Posterior vena cava (tissue), 2 donors: ENCODE results near the gene ANKRD9. TPM values are rescaled to one million over a fixed set of nuclear protein-coding genes. Genes with fewer than 3 reads are reported as not detected.

Source experiments
- DNase-seq: peaks from one replicate; pipeline ENCODE4 v3.0.0-alpha.2; 2020; ENCODE audit warnings: low spot score
- intact Hi-C, 2 donors: fragments of 100-400 bp; cut with DNase I; formaldehyde crosslinking; loops; one replicate each; pipeline versions ENCODE4 v1.14.1 to v1.14.2; 2022 to 2023
- total RNA-seq, 2 donors: library from RNA; stranded (reverse); fragmentation: NEBNext Ultra II Directional; extraction: Animal tissue kit (Norgen Biotek cat#: 25700); gene quantifications; one replicate each; pipeline ENCODE4 v1.2.1, GENCODE V29; 2021
- donor health status: DM: yes; HTN: yes; CAD: no.
- donor health status: DM: yes; HTN: yes; CAD: no.

ANKRD9 gene
- total RNA-seq, 2 donors from 2014 or later = 14.0 TPM

DNA sequence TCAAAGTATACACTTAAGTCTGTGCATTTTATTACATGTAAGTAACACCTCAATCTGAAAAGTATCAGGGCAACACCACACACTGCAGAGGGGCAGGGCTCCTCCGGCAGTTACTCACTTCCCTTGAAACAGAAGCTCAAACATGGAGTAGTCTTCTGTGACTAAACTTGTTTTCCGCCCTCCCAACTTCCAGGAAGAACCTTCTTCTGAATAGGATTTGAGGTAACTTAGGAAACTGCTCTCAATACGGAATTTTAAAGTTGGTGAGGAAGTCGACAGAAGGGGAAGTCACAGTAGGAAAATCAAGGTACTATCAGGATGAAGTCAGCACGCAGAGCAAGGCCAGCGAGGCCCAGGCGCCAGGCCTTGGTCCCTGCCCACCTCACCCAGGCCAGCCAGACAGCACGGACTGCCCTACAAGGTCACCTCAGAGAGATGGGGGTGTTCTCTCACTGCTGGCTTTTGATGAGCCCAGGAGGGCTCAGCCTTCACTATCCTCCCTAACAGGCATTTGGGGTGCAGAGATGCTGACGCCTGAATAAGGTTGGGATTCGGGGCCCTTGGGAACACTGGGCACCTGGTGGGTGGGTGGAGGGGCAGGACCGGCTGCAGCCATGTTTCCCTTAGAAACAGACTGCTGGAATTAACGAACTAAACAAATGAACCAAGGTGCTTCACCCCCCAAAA lies 5.8 kb downstream of the ANKRD9 start:
- no peak for DNase-seq
- intact Hi-C loops = no loop called here

DNA sequence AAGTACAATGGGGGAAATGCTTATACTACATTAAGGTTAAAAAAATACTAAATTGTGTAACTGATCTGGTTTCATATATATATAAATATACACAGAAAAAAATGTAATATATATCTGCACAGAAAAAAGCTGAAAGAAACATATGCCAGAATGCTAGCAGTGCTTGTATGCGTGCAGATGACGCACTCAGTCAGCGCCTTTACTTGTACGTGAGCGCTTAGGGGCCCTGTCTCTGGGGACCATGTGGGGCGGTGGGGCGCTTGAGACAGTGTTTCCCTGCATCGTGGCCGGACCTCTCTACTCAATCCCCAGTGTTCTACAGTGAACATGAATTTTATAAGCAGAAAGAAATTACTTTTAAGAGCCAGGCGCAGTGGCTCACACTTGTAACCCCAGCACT lies 7.0 kb downstream of the ANKRD9 start:
- intact Hi-C loops = no loop called here
- no peak for DNase-seq

DNA sequence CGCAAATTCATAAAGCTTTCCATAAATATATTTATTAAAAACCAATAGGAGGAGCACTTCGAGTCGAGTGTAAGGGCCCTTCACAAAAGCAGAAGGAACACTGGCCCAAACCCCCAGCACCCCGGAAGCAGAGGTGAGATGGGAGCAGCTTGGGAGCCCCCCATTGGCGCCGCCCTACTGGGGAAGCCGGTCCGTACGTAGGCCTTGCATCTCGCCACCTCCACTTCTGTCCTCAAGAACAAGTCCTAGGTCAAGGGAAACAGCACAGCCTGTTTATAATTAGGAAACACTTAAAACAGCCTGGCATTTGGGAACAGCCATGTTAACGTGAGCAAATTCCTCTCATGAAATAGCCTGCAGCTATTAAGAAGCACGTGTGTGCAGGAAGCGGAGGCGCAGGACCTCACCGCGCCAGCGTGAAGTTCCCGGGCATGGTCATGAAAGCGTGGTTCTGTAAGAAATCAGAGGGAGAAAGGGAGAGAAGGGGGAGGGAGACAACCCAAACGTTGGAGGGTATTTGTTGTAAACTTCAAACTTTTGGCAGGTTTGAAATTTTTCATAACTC lies 7.7 kb downstream of the ANKRD9 start:
- intact Hi-C loops = no loop called here

DNA sequence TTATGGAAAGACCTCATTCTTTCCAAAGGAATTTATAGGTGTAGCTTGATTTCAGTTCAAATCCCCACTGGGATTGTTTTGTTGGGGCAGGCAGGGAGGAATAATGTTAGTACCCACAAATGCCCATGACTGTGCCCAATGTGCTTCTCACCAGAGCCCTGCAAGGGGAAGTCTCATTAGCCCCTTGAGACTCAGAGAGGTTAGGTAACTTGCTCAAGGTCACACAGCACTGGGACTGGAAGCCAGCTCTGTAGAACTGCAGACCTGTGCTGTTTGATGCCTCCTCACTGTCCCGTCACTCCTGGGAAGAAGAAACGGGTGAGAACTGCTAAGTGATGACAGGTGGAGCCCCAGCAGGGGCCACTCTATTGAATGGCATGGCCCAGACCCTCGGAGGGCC lies 8.9 kb downstream of the ANKRD9 start:
- DNase-seq = no peak
- intact Hi-C loops = no loop called here

More for the DNA sequence above, 7.7 kb downstream of the ANKRD9 start:
- no peak for DNase-seq

DNA sequence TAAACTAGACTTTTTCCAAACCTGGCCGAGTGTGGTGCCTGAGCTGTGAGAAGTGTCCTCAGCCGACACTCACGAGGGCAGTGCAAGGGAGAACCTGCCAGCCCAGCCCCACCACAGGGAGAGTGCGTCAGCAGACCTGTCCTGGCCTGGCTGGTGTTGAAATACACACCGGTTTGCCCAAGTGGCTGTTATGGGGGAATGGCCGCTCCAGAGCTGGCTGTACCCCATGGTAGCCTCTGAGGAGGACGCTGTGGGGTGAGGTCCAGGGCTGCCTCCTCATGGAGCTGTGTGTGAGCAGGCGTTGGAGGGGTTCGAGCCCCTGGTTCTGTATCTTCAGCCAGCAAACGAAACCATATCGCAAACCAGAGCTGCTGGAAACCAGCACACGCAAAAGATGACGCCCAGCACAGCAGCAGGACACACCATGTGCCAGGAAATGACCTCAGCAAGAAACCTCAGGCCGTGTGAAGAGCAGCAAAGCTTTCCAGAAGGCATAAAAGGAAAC lies 9.4 kb downstream of the ANKRD9 start:
- no peak for DNase-seq
- intact Hi-C loops = no loop called here

DNA sequence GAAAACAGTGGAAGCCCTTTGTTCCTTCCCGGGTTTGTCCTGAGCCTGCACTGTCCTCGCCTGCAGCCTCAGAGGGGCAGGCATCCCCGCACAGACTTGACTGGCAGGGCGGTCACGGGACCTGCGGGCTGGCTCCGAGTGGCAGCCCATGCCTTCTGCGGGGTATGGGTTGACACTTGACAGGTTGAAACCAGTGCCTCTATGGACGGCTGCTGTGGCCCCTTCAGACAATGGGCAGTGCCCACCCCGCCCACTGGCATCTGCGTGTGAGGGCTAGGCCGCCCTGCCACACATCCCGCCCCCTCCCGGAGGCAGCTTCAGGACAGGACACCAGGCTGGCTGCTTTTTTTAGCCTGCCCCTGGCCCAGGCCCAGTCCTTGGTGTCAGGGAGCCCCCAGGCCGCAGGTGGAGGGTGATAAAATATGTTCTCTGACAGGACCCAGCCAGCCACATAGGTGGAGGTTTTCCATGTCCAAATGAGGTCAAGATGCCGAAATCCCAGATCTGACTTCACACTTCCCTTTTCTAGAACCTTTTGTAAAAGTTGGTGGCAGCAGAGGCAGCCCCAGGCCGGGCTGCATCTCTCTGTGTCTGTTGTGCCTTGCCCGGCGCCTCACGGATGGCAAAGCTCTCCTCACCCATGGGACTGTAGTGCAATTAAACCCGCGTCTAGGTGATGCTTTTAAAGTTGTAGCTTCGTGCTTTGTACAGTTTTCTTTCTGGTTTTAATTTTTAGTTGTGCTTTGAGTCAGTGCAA lies 10.0 kb downstream of the ANKRD9 start:
- intact Hi-C loops = no loop called here
- no peak for DNase-seq

DNA sequence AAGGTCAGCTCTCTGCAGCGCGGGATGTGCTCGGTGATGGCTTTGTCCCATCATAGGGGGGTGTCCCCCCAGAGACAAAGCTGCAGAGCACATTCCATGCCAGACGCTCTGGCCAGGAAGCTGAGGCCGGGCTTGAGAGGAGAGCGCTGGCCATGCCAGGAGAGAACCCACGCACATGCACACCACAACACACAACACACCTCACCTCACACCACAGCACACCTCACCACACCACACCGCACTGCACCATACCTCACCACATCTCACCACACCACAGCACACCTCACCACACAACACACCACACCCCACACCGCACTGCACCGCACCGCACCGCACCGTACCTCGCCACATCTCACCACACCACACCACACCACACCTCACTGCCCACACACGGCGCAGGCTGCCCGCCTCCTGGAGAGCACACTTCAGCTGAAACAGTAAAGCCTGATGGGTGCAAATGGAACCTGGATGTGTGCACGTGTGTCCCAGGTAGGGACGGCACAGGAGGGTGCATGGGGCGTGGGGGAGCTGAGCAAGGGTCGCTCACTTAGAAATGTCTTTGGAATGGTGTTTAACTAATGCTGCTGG lies 10.8 kb downstream of the ANKRD9 start:
- no peak for DNase-seq
- intact Hi-C loops = no loop called here

DNA sequence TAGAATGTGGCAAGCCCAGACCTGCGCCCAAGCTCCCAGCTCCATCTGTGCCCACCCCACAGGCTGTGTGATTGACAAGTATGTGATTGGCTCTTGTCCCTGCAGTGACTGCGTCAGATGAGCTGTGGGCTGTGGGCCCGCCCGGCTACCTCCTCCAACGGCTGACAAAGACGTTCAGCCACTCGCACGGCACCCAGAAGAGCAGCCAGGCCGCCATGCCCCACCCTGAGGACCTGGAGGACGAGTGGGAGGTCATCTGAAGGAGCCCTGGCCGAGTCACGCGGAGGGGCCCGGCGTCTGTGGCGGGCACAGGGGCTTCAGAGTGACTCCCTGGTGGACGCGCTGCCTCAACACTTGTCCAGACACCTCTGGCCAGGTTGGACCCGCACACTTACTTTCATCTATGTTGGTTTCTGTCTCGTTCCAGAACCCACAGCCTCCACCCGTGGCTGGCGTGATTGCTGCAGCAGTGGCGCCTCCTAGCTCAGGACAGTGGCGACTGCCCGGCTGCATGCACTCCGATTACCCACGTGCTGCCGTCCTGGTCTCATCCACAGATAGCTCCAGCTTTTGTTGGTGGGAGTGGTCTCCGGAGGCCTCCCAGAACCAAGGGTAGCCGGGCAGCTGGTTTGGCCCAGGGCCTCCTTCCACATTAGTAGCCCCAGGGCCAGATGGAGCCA lies 11.4 kb downstream of the ANKRD9 start:
- intact Hi-C loops = no loop called here
- DNase-seq = no peak

DNA sequence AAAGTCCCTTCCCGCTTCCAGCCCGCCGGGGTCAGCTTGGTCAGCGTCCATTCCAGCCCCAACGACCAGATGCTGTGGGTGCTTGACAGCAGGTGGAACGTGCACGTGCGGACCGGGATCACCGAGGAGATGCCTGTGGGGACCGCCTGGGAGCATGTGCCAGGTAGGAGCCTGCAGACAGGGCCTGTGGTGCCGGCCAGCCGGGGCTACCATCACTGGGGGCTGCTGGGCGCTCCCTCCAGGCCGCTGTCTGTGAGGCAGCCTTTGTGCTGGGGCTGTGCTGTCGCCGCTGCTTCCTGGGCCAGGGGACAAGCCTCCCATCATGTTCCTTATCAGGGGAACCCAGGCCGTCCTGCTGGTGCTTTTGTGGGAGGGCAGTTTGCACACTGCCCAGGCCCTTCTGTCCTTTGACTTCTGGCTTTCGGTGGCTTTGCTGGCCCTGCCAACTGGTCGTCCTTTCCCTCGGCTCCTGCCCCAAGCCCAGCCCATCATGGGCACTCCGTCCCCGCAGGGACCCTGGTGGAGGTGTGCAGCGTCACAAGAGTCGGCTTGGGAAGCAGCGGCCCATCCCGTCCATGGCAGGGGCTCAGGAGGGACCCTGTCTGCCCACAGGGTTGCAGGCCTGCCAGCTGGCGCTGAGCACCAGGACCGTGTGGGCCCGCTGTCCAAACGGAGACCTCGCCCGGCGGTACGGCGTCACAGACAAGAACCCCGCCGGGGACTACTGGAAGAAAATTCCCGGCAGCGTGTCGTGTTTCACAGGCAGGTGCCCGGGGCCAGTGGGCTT lies 12.4 kb downstream of the ANKRD9 start:
- no peak for DNase-seq
- intact Hi-C loops = no loop called here

DNA sequence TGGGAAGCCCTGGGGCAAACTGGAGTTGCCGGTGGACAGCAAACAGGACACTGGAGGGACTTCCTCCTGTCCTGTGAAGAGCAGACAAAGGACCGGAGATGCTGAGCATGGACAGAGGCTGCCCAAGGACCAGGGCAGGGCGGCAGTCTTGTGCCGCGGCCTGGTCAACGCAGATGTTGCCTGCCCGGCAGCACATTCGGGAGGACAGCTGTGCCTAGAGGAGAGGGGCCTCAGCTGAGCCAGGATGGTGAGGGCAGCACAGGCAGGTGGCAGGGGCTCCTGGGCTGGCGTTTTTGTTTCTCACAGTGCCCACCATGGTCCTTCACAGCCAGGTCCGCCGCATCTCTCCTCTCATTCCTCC lies 13.3 kb downstream of the ANKRD9 start:
- intact Hi-C loops = no loop called here
- no peak for DNase-seq

DNA sequence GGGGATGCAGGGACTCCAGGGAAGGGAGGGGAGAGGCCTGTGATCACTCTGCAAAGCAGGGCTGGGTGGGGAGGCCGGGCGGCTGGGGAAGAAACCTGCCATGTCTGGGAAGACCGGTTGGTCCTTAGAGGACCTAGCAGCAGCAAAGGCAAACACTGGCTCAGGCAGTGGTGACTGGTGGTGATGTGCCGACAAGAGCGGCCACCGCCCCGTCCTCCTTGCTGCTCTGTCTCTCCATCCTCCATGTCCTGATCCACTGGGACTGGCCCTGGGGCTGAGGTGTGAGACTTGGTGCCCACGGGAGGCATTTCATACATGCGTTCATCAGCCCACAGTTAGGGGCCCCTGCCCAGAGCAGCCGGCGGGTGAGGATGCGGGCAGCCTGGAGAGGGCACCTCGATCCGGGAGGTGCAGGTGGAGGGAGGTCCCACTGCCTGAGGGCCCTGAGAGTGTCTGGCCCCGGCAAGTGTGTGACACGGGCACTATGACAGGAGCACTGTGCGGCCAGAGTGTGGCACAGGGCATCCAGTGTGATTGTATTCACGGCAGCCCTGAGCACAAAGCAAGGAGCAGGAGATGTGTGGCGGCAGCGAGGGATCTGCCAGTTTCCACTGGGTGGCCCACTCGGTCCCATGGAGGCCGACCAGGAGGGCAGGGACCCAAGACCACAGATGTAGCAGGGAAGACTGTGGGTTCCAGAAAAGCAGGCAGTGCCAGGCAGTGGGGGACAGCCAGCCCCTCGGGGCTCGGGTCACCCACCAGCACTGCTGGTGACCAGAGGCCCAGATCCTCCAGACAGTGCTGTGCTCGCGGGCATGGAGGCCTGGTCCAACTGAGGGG lies 13.9 kb downstream of the ANKRD9 start:
- no peak for DNase-seq
- intact Hi-C loops = no loop called here

DNA sequence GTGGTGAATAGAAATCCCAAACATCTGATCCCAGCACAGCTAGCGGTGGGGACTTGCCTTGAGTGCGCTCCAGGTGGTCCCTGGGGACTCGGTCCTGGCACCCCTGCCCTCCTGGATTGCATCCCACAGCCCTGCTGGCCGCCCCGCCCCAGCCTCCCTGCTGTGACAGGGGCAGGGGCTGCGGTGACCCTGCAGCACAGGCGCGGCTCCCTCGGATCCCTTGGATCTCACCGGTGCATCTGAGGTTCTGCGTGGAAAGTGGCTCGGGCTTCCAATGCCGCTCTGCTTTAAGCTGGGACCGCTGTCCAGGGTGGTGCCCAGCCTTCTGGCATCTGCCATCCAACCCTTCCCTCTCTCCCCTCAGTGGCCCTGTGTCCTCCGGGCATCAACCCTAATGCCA lies 16.0 kb downstream of the ANKRD9 start:
- peak; percentile 24 for DNase-seq
- intact Hi-C loops = no loop called here

DNA sequence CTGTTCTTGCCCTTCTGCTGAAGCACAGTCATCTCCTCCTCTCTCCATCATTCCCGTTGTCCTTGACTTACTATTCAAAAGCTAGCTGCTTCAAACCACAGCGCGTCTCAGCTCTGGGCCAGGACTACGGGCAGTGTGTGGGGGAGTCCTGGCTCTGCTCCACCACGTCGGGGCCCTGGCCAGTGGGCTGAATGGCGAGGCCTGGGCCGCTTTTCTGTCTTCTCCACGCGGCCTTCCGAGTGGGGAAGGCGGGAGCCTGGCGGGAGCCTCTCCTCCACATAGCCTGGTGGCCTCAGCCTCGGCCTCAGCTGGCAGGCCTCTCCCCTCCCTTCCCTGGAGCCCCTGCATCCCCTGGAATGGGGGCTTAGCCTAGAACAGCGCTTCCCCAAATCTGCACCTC lies 16.5 kb downstream of the ANKRD9 start:
- intact Hi-C loops = no loop called here
- peak; percentile 51 for DNase-seq

DNA sequence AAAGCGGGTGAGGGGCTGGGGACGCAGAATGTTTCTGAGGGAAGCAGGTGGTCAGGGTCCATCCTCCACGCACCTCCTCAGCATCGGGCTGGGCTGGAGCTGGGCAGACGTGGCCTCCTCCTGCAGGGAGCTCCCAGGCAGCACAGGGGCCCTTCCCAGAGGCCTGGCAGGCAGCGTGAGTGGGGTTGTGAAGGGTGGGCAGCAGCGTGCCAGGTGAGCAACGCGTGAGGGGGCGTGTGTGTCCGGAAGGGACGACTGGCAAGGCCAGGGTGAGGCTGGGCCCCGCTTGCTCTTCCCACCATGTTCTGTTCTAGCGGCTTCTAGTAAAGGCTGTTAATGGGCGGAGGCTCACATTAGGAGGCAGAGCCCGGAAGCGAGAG lies 17.1 kb downstream of the ANKRD9 start:
- intact Hi-C loops = no loop called here

DNA sequence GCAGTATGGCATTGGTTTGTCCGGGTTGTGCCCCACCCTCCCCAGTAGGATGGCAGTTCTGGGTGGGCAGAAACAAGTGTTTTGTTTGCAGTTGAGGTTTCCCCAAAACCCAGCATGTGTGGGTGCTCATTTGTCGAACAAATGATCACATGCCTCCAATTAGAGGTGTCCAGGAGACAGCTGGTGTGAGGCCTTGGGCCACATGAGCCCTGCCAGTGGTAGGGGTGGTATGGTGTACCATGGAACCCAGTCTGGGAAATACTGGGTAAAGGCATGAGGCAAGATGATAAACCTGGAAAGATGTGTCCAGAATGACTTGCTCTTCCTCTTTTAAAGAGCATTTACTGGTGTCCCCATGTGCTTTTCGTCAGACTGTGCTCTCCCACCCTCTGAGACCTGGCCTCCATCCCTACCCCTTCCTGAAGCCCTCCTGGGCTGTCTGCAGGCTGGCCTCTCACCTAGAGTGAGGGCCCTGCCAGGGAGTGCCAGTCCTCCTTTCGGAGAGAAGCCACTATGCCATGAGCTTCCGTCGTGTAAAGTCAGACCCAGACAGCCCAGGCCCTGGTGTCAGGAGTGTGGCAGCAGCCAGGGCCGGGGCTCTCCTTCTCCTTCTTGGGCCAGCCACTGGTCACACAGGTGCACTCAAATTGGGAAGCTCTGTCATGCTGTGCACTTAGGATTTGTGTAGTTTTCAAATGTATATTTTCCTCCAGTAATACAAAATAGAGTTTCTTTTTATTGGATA lies 17.6 kb downstream of the ANKRD9 start:
- DNase-seq = peak; percentile 31
- intact Hi-C loops = no loop called here

More for the DNA sequence above, 17.1 kb downstream of the ANKRD9 start:
- peak; percentile 77 for DNase-seq

DNA sequence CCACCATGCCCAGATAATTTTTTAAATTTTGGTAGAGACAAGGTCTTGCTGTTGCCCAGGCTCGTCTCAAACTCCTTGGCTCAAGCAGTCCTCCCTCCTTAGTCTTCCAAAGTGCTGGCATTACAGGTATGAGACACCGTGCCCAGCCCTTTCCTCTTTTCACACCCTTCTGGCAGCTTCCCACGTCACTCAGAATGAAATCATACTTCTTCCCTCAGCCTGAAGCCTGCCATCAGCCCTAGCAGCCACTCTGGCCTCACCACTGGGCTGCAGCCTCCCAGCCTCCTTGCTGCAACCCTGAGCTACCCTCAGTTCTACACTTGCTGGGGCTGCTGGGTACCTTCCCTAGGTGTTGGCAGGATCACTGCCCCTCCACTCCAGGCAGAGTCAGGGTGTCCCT lies 18.2 kb downstream of the ANKRD9 start:
- intact Hi-C loops = no loop called here
- peak; percentile 23 for DNase-seq

DNA sequence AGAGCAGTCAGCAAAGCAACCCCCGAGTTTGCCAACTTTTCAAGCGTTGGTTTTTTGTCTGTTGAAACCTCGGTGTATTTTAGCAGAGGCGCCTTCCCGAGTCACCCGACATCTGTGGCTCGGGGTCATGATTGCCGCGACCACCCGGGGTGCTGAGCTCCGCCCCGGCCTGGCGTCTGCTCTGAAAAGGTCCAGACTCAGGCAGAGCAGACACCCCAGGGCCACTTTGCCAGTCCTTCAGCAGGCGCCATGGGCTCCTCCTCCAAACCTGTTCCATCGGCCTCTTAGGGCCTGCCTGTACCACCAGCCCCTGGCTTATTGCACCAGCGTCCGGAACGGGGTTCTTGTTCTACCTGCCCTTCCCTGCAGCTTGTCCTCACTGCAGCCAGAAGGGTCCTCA lies 19.1 kb downstream of the ANKRD9 start:
- DNase-seq = peak; percentile 68

DNA sequence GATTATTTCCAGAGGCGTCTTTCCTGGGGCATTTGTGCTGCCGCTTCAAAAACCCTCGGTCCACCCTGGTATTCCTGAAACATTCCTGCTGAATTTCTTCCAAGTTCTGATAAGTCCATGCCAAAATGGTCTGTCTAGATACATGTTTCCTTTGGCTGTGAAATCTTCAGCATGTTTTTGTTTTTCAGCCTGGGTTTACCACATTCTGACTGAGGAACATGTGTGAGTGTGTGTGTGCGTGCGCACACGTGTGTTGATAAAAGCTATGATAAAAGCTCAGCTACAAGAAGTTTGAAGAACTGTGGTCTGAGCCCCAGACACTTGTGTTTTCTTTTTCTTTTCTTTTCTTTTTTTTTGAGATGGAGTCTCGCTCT lies 22.4 kb downstream of the ANKRD9 start:
- DNase-seq = peak; percentile 58
- intact Hi-C loops = no loop called here

More for the DNA sequence above, 19.1 kb downstream of the ANKRD9 start:
- intact Hi-C loops = no loop called here
